Thoracic aorta endothelial cell (primary cell): ENCODE measurements around the gene TMEM223. TPM values are rescaled to one million over a fixed set of nuclear protein-coding genes. Genes with fewer than 3 reads are reported as not detected.

Experiments used
- small RNA-seq: library from RNA; depleted of rRNA; stranded (forward); fragments of <200 nt; gene quantifications from one replicate; pipeline ENCODE3, GENCODE V24; 2012
- total RNA-seq: library from RNA; depleted of rRNA; stranded (reverse); fragments of >200 nt; gene quantifications from 2 replicates; pipeline ENCODE4 v1.2.3, GENCODE V29; 2012

Gene TMEM223
- total RNA-seq, result 8.9 and 10.1 TPM in 2 replicates

DNA sequence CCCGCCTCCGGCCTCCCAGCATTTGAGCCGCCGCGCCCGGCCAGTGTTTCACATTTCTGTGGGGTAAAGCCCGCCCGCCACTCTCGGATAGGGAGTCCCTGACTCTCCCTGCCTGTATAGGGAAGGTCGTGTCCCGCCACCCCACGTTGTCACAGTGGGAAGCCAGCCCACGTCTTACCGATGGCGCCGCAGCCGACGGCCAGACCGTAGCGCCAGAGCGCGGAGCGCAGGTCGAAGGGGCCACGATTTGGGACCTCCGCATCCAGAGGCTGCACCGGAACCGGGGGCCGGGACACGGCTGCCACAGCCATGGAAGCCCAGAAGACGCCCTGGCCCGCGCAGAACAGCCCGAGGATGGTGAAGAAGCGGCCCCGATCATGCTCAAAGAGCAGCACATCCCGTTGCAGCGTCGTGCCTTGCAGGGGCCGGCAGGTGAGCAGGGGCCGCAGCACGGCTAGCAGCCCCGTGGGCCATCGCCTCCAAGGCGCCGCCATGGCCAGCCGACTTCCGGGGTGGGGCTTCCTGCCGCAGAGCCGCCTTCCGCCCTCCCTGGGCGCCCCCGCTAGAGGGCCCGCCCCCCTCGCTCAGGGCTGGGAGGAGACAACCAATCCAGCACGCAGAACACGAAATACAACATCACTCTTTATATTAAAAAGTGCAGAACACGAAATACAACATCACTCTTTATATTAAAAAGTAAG, at the start of gene TMEM223:
TMEM223 (minus strand) TSS at position 506 of the 701 bp plus-strand sequence; CDS start at position 494, 12 bp downstream.

DNA sequence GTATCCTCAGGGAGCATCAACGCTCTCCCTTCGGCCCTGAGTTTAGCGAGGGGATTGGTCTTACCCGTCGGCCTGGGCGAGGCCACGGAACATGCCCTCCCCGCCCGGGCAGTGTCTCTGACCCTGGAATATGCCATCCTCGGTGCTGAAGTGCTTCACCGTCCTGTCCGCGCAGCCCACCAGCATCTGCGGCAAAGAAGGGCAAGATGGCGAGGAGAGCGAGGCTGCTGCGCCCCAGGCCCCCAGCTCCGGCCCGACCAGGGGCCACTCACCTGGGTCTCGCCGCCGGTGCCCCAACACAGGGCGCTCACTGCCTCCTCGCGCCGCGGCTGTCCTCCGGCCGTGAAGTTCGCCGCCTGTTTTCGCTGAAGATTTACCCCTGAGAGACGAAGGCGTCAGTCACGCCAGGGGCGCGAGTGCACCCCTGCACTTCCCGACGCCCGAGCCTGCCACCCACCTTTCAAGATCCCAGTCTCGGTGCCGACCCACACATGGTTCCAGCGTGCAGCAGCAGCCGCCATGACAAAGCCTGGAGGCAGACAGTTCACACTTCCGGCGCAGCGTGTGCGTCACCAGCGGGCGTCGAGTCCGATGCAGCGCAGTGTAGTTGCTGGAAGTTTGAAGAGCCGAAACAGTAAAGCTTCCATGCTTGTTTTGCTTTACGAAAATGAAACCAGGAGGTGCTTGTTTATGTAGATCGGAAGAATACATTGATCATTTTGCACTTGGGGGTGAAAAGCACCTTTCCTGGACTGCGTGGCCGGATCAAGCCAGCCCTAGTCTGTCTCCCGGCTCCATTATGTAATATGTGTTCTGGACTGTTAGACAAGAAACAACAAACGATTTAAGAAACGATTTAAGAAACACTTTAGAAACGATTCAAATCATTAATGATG, 47.5 kb upstream of the TMEM223 start, which contains the start of gene WDR74:
WDR74 (minus strand) TSS at position 541 of the 896 bp plus-strand sequence; CDS start at position 521, 20 bp downstream.

GRCh38 chr11:62832336-62833234, 40.8 kb upstream of the TMEM223 start, which contains the start of gene TEX54:
TEX54 (minus strand) TSS chr11:62832841.

GRCh38 chr11:62831520-62832335, 39.9 kb upstream of the TMEM223 start, which contains the start of gene STX5:
STX5 (minus strand) TSS chr11:62832051; CDS start chr11:62831243, 808 bp downstream.

GRCh38 chr11:62805076-62805892, 13.5 kb upstream of the TMEM223 start, which contains the start of gene NXF1:
NXF1 (minus strand) TSS chr11:62805440; CDS start chr11:62805356, 84 bp downstream.

GRCh38 chr11:62787005-62787759, 4.6 kb downstream of the TMEM223 start, which contains the start of gene TMEM179B:
TMEM179B (plus strand) TSS chr11:62787402; CDS start chr11:62787432, 30 bp downstream.

GRCh38 chr11:62771144-62772021, 20.4 kb downstream of the TMEM223 start, which contains the start of gene TAF6L:
TAF6L (plus strand) TSS chr11:62771396; CDS start chr11:62775784, 4,388 bp downstream.

GRCh38 chr11:62753736-62754603, 37.8 kb downstream of the TMEM223 start, which contains the start of gene ZBTB3:
ZBTB3 (minus strand) TSS chr11:62754160; CDS start chr11:62753664, 496 bp downstream.

Small RNAs within 50 kb of the gene (small RNA-seq; reads per million reads assigned to genes)
- gene MIR6514 (2.4 reads per million, percentile 56 among the genes with 10 or more reads in this experiment), gene RNU6-118P (not detected)

Other genes starting within 250 kb of the TMEM223 start
- gene AHNAK, start 245.2 kb downstream of the TMEM223 start, total RNA-seq, result 791 and 990 TPM in 2 replicates
- 1,113 and 1,272 TPM in 2 replicates for gene EEF1G, start 218.1 kb downstream of the TMEM223 start, total RNA-seq
- gene TUT1, start 200.5 kb downstream of the TMEM223 start, total RNA-seq, result 8.5 and 12.6 TPM in 2 replicates
- 195 and 203 TPM in 2 replicates for gene MTA2, start 190.1 kb downstream of the TMEM223 start, total RNA-seq
- gene EML3, start 179.2 kb downstream of the TMEM223 start, total RNA-seq, result 28.2 and 35.3 TPM in 2 replicates
- gene ROM1, start 178.7 kb downstream of the TMEM223 start, total RNA-seq, result 3.7 and 5.1 TPM in 2 replicates
- gene B3GAT3, start 170.0 kb downstream of the TMEM223 start, total RNA-seq, result 11.8 and 12.3 TPM in 2 replicates
- 219 and 230 TPM in 2 replicates for gene GANAB, start 145.4 kb downstream of the TMEM223 start, total RNA-seq
- gene INTS5, start 138.7 kb downstream of the TMEM223 start, total RNA-seq, result 23.5 and 27.5 TPM in 2 replicates
- gene C11orf98, start 126.8 kb downstream of the TMEM223 start, total RNA-seq, result 32.7 and 44.0 TPM in 2 replicates
- gene CSKMT, start 126.7 kb downstream of the TMEM223 start, total RNA-seq, result 7.7 and 10.6 TPM in 2 replicates
- gene UQCC3, start 120.3 kb downstream of the TMEM223 start, total RNA-seq, result 5.8 and 5.9 TPM in 2 replicates
- 4.8 and 6.0 TPM in 2 replicates for gene LBHD1, start 119.7 kb downstream of the TMEM223 start, total RNA-seq
- 96.7 and 129 TPM in 2 replicates for gene UBXN1, start 112.9 kb downstream of the TMEM223 start, total RNA-seq
- gene LRRN4CL, start 102.5 kb downstream of the TMEM223 start, total RNA-seq, result not detected in 2 replicates
- gene BSCL2, start 84.6 kb downstream of the TMEM223 start, total RNA-seq, result 16.5 and 16.8 TPM in 2 replicates
- gene GNG3, start 84.3 kb downstream of the TMEM223 start, total RNA-seq, result not detected in 2 replicates
- 22.6 and 24.3 TPM in 2 replicates for gene HNRNPUL2, start 64.5 kb downstream of the TMEM223 start, total RNA-seq
- 27.1 and 32.9 TPM in 2 replicates for gene TTC9C, start 63.5 kb downstream of the TMEM223 start, total RNA-seq
- 7.2 and 8.0 TPM in 2 replicates for gene ZBTB3, start 37.8 kb downstream of the TMEM223 start, total RNA-seq
- gene POLR2G, start 30.4 kb downstream of the TMEM223 start, total RNA-seq, result 44.5 and 48.2 TPM in 2 replicates
- 16.2 and 19.7 TPM in 2 replicates for gene TAF6L, start 20.6 kb downstream of the TMEM223 start, total RNA-seq
- 28.4 and 31.9 TPM in 2 replicates for gene TMEM179B, start 4.6 kb downstream of the TMEM223 start, total RNA-seq
- gene NXF1, start 13.4 kb upstream of the TMEM223 start, total RNA-seq, result 47.5 and 52.9 TPM in 2 replicates
- 28.1 TPM in 2 replicates for gene STX5, start 40.0 kb upstream of the TMEM223 start, total RNA-seq
- gene TEX54, start 40.8 kb upstream of the TMEM223 start, total RNA-seq, result not detected in 2 replicates
- 38.7 and 44.7 TPM in 2 replicates for gene WDR74, start 47.6 kb upstream of the TMEM223 start, total RNA-seq
- gene SLC3A2, start 88.9 kb upstream of the TMEM223 start, total RNA-seq, result 128 and 158 TPM in 2 replicates
- not detected in 2 replicates for gene CHRM1, start 129.4 kb upstream of the TMEM223 start, total RNA-seq
- gene SLC22A6, start 193.0 kb upstream of the TMEM223 start, total RNA-seq, result not detected in 2 replicates
- gene SLC22A8, start 223.8 kb upstream of the TMEM223 start, total RNA-seq, result not detected in 2 replicates